ENCODE data around the gene SMPDL3B. TPM values are rescaled to one million over a fixed set of nuclear protein-coding genes. Genes with fewer than 3 reads are reported as not detected.

The SMPDL3B gene
- total RNA-seq, 1 experiment from 2014 or later = 11.7 TPM

DNA sequence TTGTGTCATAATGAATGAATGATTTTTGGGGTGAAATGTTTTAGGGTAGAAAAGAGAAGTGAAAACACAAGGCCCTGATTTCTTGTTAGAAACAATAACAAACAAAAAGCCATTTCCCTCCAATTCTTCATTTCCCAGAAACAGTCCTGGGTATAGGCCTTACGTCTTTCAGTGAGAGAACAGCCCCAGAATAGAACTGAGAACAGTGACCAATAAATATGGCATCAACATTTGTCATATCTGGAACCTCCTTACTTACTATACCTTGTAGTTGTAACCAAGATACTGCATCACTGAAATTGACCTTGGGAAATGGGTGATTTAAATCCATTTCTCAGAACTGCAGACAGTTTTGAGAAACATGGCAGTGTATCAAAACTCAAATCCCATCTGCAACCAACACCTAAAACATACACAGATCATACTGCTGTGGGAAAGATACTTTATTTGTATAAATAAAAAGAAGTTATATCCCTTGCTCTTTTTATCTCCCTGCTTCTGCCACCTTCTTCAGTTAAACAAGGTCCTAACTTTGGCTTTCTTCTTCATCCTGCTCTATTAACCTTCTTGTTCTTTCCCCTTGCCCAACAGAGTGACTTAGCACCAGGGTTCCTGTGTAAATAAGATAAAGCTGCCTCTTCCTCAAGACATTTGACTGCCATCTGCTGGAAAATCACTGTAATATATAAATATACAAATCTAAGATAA, 44.5 kb downstream of the SMPDL3B start:
- ChIA-PET CTCF (interaction anchor here (0.7 kb wide), 1 partner anchor 61 kb away, joined by 3 read pairs; no protein-coding TSS in a partner anchor), POLR2A (no interaction called here)
- Mint-ChIP-seq H3K4me3 (ENCODE audit: unreplicated experiment) (no peak overlapping the region), H3K9me3 (ENCODE audit: unreplicated experiment) (no peaks in the 10 kb centered on the region), H3K27ac (ENCODE audit: unreplicated experiment) (no peak overlapping the region), H3K27me3 (ENCODE audit: insufficient read depth, unreplicated experiment) (no peaks in the 10 kb centered on the region), H3K4me1 (ENCODE audit: low read depth, unreplicated experiment) (no peaks in the 10 kb centered on the region), H3K36me3 (ENCODE audit: insufficient read depth, unreplicated experiment) (peaks cover 6% of the 10 kb centered on the region)
- no peaks in the 10 kb centered on the region for H3K36me3 ChIP-seq (ENCODE audit: control insufficient read depth, insufficient read depth, low read length)
- TF ChIP-seq, protein P1, sequence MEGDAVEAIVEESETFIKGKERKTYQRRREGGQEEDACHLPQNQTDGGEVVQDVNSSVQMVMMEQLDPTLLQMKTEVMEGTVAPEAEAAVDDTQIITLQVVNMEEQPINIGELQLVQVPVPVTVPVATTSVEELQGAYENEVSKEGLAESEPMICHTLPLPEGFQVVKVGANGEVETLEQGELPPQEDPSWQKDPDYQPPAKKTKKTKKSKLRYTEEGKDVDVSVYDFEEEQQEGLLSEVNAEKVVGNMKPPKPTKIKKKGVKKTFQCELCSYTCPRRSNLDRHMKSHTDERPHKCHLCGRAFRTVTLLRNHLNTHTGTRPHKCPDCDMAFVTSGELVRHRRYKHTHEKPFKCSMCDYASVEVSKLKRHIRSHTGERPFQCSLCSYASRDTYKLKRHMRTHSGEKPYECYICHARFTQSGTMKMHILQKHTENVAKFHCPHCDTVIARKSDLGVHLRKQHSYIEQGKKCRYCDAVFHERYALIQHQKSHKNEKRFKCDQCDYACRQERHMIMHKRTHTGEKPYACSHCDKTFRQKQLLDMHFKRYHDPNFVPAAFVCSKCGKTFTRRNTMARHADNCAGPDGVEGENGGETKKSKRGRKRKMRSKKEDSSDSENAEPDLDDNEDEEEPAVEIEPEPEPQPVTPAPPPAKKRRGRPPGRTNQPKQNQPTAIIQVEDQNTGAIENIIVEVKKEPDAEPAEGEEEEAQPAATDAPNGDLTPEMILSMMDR (IDR thresholded peaks at IDR 0.05; ENCODE audit: insufficient read depth in 1 of 2, low read depth in 1 of 2, low read length in 1 of 2, severe bottlenecking in 1 of 2, unreplicated experiment in 1 of 2) = peak; percentile 30 to 47
- no peak overlapping the region for H3K4me3 ChIP-seq (ENCODE audit: low read depth, low read length)
- peak in 1 of 2 experiments; percentile 24 for DNase-seq
- H3K27me3 ChIP-seq (replicated peaks; ENCODE audit: control insufficient read depth, insufficient read depth, low read length) = no peaks in the 10 kb centered on the region
- BruUV-seq (replicated peaks) = no TSS peak
- no peaks in the 10 kb centered on the region for H3K9me3 ChIP-seq
- no peaks in the 10 kb centered on the region for H3K4me1 ChIP-seq
- intact Hi-C loops (cut with micrococcal nuclease; ENCODE audit: unreplicated experiment) = loop anchor here (1.0 to 5.0 kb wide), 2 partner anchors 37 to 121 kb away; no protein-coding TSS in a partner anchor

- intact Hi-C loops (cut with micrococcal nuclease; ENCODE audit: unreplicated experiment) = loop anchor here (1.0 to 5.0 kb wide), 2 partner anchors 38 to 122 kb away; no protein-coding TSS in a partner anchor
- H3K9me3 ChIP-seq = no peaks in the 10 kb centered on the region
- Mint-ChIP-seq H3K4me1 (ENCODE audit: low read depth, unreplicated experiment) (no peaks in the 10 kb centered on the region), H3K27ac (ENCODE audit: unreplicated experiment) (no peak overlapping the region), H3K27me3 (ENCODE audit: insufficient read depth, unreplicated experiment) (no peaks in the 10 kb centered on the region), H3K4me3 (ENCODE audit: unreplicated experiment) (no peak overlapping the region), H3K9me3 (ENCODE audit: unreplicated experiment) (no peaks in the 10 kb centered on the region), H3K36me3 (ENCODE audit: insufficient read depth, unreplicated experiment) (peaks cover 6% of the 10 kb centered on the region)
- no peak overlapping the region for H3K4me3 ChIP-seq (ENCODE audit: low read depth, low read length)
- DNase-seq = no peak
- no peaks in the 10 kb centered on the region for H3K27me3 ChIP-seq (replicated peaks; ENCODE audit: control insufficient read depth, insufficient read depth, low read length)
- TF ChIP-seq, protein P1 (IDR thresholded peaks at IDR 0.05; ENCODE audit: insufficient read depth in 1 of 2, low read depth in 1 of 2, low read length in 1 of 2, severe bottlenecking in 1 of 2, unreplicated experiment in 1 of 2) = no peak
- H3K4me1 ChIP-seq = no peaks in the 10 kb centered on the region
- CTCF ChIA-PET = interaction anchor here (0.7 kb wide), 1 partner anchor 60 kb away, joined by 3 read pairs; no protein-coding TSS in a partner anchor
- POLR2A ChIA-PET = no interaction called here
- H3K36me3 ChIP-seq (ENCODE audit: control insufficient read depth, insufficient read depth, low read length) = no peaks in the 10 kb centered on the region
- no TSS peak for BruUV-seq (replicated peaks)
Observed at GRCh38 chr1:27979859-27980201, 45.0 kb downstream of the SMPDL3B start.

GRCh38 chr1:27980216-27980845, 45.5 kb downstream of the SMPDL3B start:
- CTCF ChIA-PET = interaction anchor here (0.6 kb wide), 1 partner anchor 12 kb away, joined by 3 read pairs; no protein-coding TSS in a partner anchor
- TF ChIP-seq, protein P1 (IDR thresholded peaks at IDR 0.05; ENCODE audit: insufficient read depth in 1 of 2, low read depth in 1 of 2, low read length in 1 of 2, severe bottlenecking in 1 of 2, unreplicated experiment in 1 of 2) = no peak
- intact Hi-C loops (cut with micrococcal nuclease; ENCODE audit: unreplicated experiment) = no loop called here

More at GRCh38 chr1:27980216-27980845, 45.5 kb downstream of the SMPDL3B start:
- H3K27ac Mint-ChIP-seq (ENCODE audit: unreplicated experiment) = no peak overlapping the region
- no peaks in the 10 kb centered on the region for H3K4me1 Mint-ChIP-seq (ENCODE audit: low read depth, unreplicated experiment)
- no peak for DNase-seq
- H3K4me1 ChIP-seq = no peaks in the 10 kb centered on the region
- peaks cover 10% of the 10 kb centered on the region for H3K36me3 Mint-ChIP-seq (ENCODE audit: insufficient read depth, unreplicated experiment)
- H3K4me3 ChIP-seq (ENCODE audit: low read depth, low read length) = no peak overlapping the region
- no peak overlapping the region for H3K4me3 Mint-ChIP-seq (ENCODE audit: unreplicated experiment)
- POLR2A ChIA-PET = no interaction called here
- BruUV-seq (replicated peaks) = no TSS peak
- H3K9me3 ChIP-seq = no peaks in the 10 kb centered on the region
- H3K36me3 ChIP-seq (ENCODE audit: control insufficient read depth, insufficient read depth, low read length) = no peaks in the 10 kb centered on the region
- no peaks in the 10 kb centered on the region for H3K27me3 Mint-ChIP-seq (ENCODE audit: insufficient read depth, unreplicated experiment)
- H3K27me3 ChIP-seq (replicated peaks; ENCODE audit: control insufficient read depth, insufficient read depth, low read length) = no peaks in the 10 kb centered on the region
- no peaks in the 10 kb centered on the region for H3K9me3 Mint-ChIP-seq (ENCODE audit: unreplicated experiment)
